GM18498 (cell line): ENCODE results near the gene SUPT3H.

Experiments used
- ATAC-seq: cut with Tn5 transposase; IDR thresholded peaks from one replicate; pipeline ENCODE4 v1.9.1; 2021; ENCODE audit warnings: mild to moderate bottlenecking, moderate library complexity; ENCODE audit not compliant: unreplicated experiment

The SUPT3H gene

GRCh38 chr6:45272626-45273025 is 105.1 kb downstream of the SUPT3H start:
- ATAC-seq, result no peak

DNA sequence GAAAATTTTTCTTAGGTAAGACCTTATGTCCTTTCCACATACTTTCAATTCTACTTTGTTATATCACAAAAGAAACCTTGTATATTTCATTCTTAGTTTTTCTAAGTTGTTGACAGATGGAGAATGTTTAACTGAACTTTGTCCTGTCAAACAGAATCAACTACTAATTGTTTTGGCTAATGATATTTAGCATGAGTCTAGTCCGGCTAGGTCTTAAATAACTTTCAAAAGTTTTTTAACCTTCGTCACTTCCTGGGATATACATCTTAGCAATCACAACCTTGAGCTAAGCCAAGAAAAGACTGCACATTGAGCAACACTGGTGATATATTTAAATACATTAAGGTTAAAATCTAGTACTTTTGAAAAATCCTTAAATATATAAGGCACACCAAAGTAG is 112.5 kb downstream of the SUPT3H start:
- ATAC-seq, result no peak

GRCh38 chr6:45260696-45261095 is 117.0 kb downstream of the SUPT3H start:
- no peak for ATAC-seq

GRCh38 chr6:45256697-45257695 is 120.7 kb downstream of the SUPT3H start:
- ATAC-seq, result no peak

DNA sequence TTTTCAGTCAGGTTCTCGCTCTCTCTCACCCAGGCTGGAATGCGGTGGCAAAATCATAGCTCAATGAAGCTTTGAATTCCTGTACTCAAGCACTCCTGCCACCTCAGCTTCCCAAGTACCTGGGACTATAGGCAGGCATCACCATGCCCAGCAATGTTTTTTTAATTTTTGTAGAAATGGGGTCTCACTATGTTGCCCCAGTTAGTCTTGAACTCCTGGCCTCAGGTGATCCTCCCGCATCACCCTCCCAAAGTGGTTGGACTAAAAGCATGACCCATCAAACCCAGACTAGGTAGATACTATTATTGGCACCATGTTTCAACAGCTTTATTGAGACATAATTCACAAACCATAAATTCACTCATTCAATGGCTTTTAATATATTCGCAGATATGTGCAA is 122.3 kb downstream of the SUPT3H start:
- no peak for ATAC-seq

- ATAC-seq, result no peak
Measured at GRCh38 chr6:45254253-45254652, 123.5 kb downstream of the SUPT3H start.

GRCh38 chr6:45253453-45253852 is 124.3 kb downstream of the SUPT3H start:
- ATAC-seq, result no peak

GRCh38 chr6:45231660-45232059 is 146.1 kb downstream of the SUPT3H start:
- no peak for ATAC-seq

DNA sequence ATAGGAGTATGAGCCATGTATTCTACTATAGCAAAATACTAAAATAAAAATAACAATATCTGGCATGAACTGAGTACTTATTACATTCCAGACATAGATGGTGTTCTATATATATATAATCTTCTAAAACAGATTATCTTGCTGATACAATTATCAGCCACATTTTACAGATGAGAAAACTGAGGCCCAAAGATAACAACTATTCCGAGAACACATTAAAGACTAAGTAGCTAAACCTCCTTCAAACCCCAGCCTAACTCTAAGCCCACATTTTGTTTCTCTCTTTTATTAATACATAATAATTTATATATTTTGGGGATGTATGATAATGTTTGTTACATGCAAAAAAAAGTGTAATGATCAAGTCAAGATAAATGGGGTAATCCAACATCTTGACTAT is 148.3 kb downstream of the SUPT3H start:
- no peak for ATAC-seq

GRCh38 chr6:45226081-45226480 is 151.7 kb downstream of the SUPT3H start:
- no peak for ATAC-seq

DNA sequence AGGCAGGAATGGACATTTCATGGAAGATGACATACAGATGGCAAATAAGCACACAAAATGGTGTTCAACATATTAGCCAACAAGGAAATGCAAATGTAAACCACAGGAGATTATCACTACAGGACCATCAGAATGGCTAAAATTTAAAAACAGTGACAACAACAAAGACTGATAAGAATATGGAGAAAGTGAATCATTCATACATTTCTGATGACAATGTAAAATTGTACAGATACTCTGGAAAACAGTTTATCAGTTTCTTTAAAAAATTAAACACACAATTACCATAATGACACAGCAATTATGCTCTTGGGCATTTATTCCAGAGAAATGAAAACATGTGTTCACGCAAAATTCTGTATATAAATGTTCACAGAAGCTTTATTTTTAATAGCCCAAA is 155.4 kb downstream of the SUPT3H start:
- no peak for ATAC-seq

GRCh38 chr6:45215759-45216158 is 162.0 kb downstream of the SUPT3H start:
- ATAC-seq, result no peak

GRCh38 chr6:45212976-45213375 is 164.8 kb downstream of the SUPT3H start:
- ATAC-seq, result no peak

DNA sequence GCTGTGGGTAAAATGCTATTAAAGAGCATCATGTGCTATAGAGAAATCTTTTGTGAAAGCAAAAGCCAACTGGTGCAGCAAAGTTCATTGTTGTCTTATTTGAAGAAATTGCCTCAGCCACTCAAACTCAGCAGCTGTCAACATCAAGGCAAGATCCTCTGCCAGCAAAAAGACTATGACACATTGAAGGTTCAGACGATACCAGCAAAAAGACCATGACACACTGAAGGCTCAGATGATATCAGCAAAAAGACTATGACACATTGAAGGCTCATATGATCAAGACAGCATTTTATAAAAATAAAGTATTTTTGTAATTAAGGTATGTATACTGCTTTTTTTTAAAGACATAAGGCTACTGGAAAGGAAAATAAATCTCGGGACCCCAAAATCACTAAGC is 168.0 kb downstream of the SUPT3H start:
- no peak for ATAC-seq

GRCh38 chr6:45206793-45207492 is 170.8 kb downstream of the SUPT3H start:
- ATAC-seq, result no peak

DNA sequence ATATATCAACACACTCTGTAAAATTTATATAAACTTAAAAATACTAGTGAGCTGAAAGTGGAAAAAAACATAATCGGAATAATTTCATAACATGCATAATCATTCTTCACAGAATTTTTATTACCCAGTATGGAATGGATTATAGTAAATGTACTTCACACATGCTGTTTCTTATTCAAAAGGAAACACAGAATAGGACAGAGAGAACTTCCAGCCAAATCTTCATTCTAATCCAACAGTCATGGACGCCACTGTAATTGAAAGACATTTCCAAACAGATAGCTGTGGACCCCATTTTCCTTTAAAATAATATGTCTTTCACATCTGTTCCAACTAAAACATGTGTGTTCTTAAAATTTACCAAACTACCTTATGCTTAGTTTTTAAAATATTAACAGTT is 176.2 kb downstream of the SUPT3H start:
- no peak for ATAC-seq

- ATAC-seq, result no peak
Measured at GRCh38 chr6:45200510-45200909, 177.2 kb downstream of the SUPT3H start.

- ATAC-seq, result no peak
Measured at GRCh38 chr6:45199554-45199953, 178.2 kb downstream of the SUPT3H start.

DNA sequence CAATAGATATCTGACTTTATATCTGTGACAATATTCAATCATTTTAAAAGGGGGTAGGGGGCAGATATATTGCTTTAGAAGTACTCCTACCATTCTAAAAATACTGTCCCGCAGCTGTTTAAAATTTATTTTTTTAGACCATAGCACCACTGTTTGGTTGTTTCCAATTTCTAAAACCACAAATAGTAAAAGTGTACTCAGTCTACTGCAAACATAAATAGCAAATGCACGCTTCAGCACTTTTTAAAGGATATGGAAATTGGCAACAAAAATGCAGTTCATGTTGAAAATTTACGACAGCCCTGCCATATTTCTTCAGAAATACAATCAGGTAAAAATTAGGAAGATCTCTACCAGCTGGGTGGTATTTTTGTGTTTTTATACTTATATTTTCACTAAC is 181.6 kb downstream of the SUPT3H start:
- no peak for ATAC-seq

DNA sequence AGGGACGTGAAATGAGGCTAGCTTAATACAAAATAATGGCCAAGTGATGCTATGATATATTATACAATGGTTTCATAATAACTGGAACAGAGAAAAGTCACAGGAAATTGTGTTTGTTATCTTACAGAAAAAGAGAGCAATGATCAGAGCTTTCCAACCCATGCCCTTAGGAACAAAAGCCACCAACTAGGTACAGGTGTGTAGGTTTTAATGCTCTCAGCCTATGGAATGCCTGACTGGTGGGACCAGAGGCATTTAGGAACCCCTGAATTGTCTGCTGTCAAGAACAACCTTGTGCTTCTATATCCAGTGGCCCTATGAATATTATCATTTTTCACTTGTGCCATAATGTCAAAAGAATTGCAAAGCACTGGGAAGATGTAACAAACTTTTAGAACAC is 182.6 kb downstream of the SUPT3H start:
- ATAC-seq, result no peak

DNA sequence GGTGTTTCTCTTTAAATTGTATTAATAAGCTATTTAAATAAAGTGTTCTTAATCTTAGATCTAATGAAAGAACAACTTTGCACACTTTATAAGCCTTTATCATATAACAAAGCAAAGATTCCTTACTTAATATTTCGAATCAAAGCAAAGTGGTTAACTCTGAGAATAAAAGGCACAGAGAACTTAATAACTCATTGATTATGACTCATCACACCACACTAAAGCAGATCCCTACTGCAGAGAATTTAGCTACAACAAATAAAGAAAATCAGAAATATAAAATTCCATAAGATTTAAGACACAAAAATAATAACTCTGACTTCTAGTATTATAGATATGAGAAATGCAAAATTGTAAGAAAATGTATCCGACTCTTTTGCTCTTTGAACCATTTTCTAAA is 185.2 kb downstream of the SUPT3H start:
- ATAC-seq, result no peak

- ATAC-seq, result no peak
Measured at GRCh38 chr6:45191414-45191813, 186.3 kb downstream of the SUPT3H start.
